Fibroblast of the aortic adventitia (primary cell): ENCODE data around the gene CTSL. TPM values are rescaled to one million over a fixed set of nuclear protein-coding genes. Genes with fewer than 3 reads are reported as not detected.

ENCODE experiments used
- DNase-seq: peaks from one replicate; pipeline ENCODE4 v3.0.0-alpha.2; 2010; ENCODE audit warnings: low read depth
- H3K4me3 ChIP-seq: 2 replicates; pipeline ENCODE4 v1.5.1; 2011; ENCODE audit warnings: low read depth, mild to moderate bottlenecking, control low read depth, low read length, moderate library complexity
- CTCF ChIP-seq: IDR thresholded peaks from 2 replicates; pipeline ENCODE4 v1.5.1; 2011; ENCODE audit warnings: mild to moderate bottlenecking, low read length, control low read depth, inconsistent platforms; ENCODE audit not compliant: insufficient read depth
- total RNA-seq: library from RNA; depleted of rRNA; stranded (reverse); fragments of >200 nt; gene quantifications from 2 replicates; pipeline ENCODE4 v1.2.3, GENCODE V29; 2012; ENCODE audit warnings: low replicate concordance

Gene CTSL
- total RNA-seq, 1 donor = 513 TPM

DNA sequence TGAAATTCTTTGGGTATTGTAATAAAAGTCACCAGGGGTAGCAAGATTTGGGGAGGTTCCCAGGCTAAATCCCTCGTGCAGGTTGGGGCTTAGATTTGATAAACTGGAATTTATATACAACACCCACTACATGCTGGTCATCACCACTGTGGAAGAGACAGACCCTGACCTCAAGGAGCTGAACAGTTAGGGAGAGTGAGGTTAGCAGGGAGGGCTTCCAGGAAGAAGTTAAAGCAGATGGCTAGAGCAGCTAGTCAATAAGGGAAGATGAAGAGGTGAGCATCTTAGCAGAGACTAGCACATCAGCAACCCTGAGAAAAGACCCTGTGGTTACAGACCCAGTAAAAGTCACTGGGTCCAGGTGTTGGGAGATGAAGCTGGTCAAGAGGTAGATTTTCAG lies 6.4 kb downstream of the CTSL start:
- TF ChIP-seq CTCF = no peak
- DNase-seq = no peak
- H3K4me3 ChIP-seq = no peak overlapping the region

DNA sequence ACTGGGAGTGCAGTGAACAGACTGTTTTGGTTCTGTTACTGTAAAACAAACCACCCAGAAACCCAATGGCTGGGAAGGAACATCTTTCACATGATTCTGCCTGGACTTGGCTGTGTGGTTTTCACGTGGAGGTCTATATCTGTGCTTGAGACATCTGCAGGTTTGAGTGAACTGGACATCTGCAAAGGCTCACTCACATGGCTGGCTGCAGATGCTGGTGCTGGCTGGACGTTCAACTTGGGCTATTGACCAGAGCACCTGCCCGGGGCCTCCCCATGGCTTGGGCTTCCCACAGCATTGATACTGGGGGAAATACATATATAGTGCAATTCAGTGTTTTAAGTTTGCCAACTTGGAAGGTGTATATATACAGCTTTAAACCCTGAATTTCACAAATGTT lies 6.8 kb downstream of the CTSL start:
- DNase-seq = no peak
- TF ChIP-seq CTCF = no peak
- no peak overlapping the region for H3K4me3 ChIP-seq

GRCh38 chr9:87733273-87734052 lies 7.5 kb downstream of the CTSL start:
- DNase-seq = no peak
- TF ChIP-seq CTCF = no peak
- no peak overlapping the region for H3K4me3 ChIP-seq

- no peak for DNase-seq
- H3K4me3 ChIP-seq = no peak overlapping the region
- TF ChIP-seq CTCF = no peak
These were observed 8.2 kb downstream of the CTSL start for GRCh38 chr9:87734106-87734505.

DNA sequence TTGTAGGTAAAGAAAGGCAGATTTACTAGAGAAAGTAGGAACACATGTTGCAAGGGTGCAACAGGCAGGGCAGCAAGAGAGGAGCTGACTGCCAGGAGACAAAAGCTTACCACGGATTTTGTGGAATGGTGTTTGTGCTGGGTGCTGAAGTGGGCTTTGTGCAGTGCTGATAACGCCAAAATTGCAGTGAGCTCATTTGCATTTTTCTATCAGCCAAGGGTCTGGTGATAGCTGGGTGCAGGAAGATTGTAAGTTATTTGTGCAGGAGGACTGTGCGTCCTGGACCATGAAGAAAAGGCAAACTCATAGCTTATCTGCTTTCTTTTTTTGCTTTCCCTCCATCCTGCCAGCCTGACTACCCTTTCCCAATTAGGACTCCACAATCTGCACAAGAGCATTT lies 13.6 kb downstream of the CTSL start:
- DNase-seq = no peak
- H3K4me3 ChIP-seq = no peak overlapping the region
- no peak for TF ChIP-seq CTCF

GRCh38 chr9:87740209-87740608 lies 14.3 kb downstream of the CTSL start:
- no peak for DNase-seq
- no peak overlapping the region for H3K4me3 ChIP-seq
- no peak for TF ChIP-seq CTCF

DNA sequence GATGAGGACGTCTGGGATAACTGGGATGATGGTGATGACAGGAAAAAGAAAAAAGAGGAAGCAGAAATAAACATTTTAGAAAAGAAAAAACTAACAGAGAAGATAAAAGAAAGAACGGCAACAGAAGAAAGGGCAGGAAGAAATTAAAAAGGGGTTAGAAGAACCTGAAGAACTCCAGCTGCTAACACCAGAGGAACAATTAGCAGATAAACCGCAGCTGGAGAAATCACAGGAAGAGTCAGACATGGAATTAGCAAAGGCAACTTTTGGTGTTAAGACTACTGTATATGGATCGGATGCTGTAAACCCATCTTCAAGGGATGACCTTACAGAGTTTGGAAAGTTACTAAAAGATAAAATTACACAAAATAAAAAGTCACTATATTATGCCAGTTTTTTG lies 15.4 kb downstream of the CTSL start:
- TF ChIP-seq CTCF = no peak
- DNase-seq = no peak
- no peak overlapping the region for H3K4me3 ChIP-seq
